Medulla oblongata (tissue), 1 donor: ENCODE data around the gene MRPS7.

Experiments
- DNase-seq: peaks from one replicate; pipeline ENCODE4 v3.0.0-alpha.2; 2015; ENCODE audit errors: extremely low spot score

The MRPS7 gene

DNA sequence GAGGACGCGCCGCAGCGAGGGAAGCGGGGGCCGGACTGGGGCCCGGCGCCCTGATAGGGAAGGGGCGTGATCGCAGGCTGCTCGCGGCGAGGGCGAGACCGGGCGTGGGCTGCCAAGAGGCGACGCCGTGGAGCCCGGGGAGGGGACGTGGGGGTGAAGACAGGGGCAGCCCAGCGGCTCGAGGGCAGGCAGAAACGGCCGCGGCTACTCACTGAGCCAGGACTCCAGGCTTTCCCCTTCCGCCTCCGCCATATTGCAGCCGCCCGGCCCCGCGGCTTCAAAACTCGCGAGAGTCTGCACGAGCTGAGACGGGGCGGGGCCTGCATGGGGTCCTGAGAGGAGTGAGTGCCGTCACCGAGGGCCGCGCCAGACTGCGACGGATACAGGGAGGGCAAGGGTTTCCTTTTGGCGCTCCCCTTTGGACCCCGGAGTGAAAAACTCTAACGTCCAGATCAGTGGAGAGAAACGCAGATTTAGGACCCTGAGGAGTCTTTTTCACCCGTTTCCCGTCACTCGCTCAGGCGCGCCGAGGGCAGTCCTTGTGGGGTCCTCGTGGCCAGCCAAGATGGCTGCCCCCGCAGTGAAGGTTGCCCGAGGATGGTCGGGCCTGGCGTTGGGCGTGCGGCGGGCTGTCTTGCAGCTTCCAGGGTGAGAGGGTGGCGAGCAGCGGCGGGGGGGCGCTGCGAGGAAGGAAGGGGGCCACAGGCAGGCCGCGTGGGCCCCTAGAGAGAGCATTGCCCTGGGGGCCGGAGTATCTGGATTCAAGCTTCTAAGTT is at the start of gene MRPS7, which contains the start of gene GGA3:
Gene MRPS7, plus strand, starts transcription at position 544 of the 776 bp plus-strand sequence. Its CDS starts 22 bp downstream, at position 566.
Gene GGA3, minus strand, starts transcription at position 271 of the 776 bp plus-strand sequence. Its CDS starts 19 bp downstream, at position 252.
- peak; percentile 96 for DNase-seq

DNA sequence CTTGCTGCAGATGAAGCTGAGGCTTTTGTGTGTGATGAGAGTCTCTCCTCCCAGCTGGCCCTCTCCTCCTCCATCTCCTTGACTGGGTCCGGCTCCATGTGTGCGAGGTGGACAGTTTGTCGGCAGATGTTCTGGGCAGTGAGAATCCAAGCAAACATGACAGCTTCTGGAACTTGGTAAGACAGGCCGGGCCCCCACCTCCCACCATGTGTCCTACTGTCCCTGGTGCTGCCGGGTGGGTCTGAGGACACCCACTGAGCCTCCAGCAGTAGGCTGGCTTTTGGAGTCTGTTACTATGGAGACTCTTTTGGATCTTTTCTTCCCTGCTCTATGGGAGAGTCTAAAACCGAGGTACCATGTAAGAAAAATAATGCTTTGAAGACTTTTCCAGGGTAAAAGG is 43.5 kb upstream of the MRPS7 start:
- no peak for DNase-seq

DNA sequence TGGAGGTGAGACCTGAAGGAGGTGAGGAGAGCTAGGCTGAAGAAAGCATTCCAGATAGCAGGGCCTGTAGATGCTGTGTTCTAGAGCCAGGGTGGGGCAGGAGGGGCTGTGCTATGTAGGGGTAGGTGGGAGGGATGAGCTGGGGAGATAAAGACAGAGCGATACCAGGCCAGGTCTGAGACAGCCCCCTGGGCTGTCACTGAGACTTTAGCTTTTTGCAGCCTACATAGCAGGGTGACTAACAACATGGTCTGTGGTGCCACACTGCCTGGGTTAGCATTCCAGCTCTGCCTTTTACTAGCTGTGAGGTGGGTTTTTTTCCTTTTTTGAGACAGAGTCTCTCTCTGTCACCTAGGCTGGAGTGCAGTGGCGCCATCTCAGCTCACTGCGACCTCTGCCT is 41.9 kb upstream of the MRPS7 start:
- DNase-seq: no peak

DNA sequence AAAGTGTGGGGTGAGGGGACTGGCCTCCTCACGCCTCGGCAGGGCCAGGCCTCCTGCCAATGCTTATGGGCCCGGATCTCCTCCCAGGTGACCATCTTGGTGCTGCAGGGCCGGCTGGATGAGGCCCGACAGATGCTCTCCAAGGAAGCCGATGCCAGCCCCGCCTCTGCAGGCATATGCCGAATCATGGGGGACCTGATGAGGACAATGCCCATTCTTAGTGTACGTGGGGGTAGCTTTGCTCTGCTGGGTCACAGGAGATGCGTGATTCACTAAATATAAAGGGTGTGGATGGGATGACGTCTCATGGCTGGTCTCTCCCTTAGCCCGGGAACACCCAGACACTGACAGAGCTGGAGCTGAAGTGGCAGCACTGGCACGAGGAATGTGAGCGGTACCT is 36.7 kb upstream of the MRPS7 start:
- DNase-seq: no peak

DNA sequence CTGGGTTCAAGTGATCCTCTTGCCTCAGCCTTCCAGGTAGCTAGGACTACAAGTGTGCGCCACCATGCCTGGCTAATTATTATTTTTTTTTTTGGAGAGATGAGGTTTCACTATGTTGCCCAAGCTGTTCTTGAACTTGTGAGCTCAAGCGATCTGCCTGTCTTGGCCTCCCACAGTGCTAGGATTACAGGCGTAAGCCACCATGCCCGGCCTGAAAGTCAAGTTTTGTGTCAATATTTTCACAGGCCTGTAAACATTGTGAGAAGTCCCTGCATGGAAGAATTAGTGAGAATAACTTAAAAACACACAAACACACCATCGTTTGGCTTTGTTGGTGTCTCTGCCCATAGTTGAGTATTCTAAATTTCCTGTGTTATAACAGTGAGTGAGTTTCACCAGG is 34.0 kb upstream of the MRPS7 start:
- no peak for DNase-seq

DNA sequence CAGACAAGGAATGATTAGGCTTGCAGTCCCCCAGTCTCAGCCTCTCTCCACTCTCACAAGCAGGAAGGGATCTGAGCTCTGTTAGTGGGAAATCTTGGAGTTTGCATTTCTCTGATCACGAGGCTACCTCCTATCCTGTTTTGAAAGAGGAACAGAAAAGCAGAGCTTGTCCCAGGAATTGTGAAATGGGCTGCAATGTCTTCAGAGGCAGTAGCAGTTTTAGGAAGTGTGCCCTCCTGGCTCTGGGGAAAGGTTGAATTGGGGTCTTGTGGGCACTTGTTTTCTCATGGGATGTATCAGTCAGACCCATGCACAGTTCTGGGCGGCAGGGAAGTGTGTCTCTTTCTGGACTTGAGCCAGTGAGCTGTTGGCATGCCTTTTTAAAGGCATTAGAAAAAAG is 33.4 kb upstream of the MRPS7 start:
- peak; percentile 79 for DNase-seq

DNA sequence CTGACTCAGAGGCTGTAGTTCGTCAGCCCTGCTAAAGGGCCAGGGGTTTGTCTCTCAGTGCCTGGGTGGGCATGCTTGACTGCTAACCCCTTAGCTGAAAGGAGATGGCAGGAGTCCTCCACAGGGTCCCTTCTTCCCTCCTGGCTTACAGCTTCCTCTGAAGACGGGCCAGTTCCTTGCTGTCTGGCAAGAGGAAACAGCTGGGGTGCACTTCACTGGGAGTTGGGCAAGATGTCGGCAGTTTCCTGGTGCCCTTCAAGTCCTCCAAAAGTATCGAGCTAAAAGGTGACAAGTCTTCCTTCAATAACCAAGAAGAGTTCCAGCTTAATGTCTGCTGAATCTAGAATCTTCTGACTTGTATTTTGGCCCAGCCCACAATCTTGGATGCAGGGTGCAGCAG is 32.8 kb upstream of the MRPS7 start:
- no peak for DNase-seq

DNA sequence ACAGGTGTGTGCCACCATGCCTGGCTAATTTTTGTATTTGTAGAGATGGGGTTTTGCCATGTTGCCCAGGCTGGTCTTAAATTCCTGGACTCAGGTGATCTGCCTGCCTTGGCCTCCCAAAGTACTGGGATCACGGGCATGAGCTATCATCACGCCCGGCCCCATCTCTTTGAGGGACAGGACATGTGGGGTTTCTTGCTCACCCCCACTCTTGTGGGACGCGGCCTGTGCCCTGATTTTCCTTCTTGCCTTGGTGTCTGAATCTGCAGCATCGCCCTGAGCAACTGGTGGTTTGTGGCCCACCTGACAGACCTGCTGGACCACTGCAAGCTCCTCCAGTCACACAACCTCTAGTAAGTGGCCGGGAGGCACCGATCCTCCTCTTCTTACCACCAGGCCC is 30.6 kb upstream of the MRPS7 start:
- no peak for DNase-seq

DNA sequence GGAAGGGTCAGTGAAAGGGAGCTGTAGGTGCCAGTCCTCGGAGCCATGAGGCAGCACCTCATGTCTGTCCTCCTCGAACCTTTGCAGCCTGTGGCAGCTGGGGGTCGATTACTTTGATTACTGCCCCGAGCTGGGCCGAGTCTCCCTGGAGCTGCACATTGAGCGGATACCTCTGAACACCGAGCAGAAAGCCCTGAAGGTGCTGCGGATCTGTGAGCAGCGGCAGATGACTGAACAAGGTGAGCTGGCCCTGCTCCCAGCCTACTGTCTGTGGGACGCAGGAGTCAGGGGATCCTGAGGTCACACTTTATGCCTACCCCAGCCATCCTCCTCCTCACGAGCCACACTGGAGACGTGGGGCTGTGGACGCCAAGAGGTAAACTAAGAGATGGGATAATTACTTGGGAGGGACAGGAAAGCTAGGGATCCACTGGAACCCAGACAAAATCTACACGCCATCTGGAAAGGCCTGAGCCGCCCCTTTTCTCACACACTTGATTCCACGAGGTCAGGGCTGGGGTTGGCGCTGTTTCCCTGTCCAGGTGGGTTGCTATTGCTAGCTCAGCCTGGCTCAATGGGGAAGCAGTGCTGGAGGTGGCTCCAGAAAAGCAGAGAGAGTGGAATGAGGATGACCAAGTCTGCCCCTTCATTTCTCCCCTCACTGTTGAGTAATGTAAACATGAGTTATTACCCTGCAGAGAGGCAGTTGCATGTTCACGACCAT is 29.8 kb upstream of the MRPS7 start:
- no peak for DNase-seq

DNA sequence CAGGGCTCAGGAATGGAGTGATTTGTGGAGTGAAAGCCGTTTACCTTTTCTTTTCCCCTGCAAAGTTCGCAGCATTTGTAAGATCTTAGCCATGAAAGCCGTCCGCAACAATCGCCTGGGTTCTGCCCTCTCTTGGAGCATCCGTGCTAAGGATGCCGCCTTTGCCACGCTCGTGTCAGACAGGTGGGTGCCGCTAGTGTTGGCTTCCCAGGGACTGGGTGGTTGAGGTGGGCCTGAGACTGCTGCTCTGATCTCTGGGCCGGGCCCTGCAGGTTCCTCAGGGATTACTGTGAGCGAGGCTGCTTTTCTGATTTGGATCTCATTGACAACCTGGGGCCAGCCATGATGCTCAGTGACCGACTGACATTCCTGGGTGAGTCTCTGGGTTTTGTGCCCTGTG is 28.9 kb upstream of the MRPS7 start:
- no peak for DNase-seq

DNA sequence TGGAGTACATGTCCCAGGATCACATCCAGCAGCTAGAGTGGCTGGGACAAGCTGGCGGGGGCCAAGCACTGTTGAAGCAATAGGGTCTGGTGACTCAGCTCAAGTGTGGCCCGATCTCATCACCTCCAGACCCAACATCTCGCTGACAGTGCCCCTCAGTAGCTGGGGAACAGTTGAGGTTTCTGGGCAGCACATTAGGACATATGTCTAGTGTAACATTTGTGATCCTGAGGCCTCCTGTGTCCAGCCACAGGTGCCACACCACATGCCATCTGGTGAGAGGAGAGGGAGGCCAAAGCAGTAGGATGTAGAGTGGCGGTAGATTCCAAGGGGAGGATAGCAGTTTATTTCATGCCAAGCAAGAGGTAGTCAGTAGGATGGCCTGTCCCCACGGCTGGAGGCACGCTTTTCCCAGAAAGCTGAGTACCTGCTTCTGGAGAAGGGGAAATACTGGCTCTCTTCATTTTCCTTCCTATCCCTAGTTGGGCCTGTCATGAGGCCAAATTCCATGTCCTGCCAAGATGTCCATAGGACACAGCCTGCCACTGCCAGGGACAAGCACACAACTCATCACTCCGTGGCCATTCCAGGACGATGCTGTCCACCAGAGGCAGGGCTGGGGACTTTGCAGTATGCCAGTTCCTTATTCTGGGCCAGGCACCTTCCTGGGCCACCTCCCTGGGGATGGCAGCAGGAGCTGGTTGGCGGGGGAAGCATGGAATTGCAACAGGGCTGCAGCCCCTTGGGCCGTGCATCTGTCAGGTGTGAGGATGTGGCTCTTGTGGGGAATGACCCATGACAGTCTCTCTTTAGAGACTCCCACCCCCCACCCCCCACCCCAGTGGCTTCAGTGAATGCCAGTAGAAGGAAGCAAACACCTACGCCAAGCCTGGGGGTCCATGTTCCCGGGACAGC is 24.3 kb upstream of the MRPS7 start:
- DNase-seq: no peak

DNA sequence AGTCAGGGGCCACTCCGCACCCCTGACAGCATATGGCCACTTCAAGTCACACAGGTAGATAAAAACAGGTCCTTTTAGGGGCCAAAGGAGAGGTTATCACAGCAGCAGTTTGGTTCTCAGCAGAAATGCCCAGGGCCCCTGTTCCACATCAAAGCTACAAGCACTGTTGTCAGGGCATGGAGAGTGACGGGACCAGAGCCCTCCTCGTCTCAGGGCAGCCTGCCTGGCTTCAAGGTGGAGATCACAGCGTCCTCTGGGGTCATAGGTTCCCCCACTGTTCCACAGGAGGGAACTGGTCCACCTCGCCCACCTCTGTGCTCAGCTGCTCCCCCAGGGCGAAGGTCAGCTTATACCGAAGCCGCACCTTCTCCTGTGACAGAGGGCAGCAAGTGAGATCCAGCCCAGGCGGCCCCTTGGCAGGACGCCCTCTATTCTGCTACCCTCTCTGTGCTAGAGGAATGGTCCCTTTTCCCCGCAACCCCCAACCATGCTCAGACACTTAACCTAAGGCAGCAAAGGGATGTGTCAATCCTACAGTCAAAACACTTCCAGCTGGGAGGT is 23.6 kb upstream of the MRPS7 start:
- DNase-seq: no peak

DNA sequence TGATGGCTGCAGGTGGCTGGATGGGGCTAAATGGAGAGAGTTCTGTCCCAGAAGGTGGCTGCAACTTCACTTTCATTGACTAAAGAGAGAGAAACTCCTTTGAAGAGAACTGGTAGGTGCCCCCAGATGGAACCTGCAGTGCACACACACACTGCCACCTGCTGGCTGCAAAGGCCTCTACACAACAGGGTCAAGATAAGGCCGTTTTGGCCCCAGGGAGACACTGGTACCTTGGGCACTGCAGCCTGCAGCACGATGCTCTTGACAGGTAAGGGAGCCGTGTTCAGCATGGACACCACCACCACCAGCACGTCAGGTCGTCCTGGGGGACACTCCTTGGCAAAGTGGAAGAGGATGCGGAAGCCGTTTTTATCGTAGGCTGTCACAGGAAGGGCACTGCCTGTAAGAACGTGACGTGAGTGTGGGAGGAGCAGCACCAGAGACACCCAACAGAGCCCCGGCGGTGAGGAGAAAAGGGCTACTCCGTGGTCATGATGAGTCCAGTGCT is 22.9 kb upstream of the MRPS7 start:
- peak; percentile 59 for DNase-seq

DNA sequence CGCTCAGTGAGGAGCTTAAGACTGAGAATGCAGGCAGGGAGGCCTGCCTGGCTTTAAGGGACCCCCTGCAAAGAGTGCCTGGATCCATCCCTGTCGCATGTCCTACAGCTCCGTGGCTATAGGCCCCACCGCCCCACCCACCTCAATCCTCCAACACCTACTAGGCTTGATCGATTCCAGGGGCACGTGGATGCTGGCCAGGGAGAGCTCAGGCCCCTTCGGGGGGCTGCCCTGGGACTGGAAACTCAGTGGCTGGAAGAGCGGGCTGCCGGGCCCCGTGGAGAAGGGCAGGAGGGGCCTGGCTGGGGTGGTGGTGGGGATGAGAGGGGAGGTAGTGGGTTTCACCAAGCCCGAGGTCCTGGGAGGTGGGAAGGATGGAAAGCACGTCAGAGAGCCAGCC is 22.5 kb upstream of the MRPS7 start:
- no peak for DNase-seq

DNA sequence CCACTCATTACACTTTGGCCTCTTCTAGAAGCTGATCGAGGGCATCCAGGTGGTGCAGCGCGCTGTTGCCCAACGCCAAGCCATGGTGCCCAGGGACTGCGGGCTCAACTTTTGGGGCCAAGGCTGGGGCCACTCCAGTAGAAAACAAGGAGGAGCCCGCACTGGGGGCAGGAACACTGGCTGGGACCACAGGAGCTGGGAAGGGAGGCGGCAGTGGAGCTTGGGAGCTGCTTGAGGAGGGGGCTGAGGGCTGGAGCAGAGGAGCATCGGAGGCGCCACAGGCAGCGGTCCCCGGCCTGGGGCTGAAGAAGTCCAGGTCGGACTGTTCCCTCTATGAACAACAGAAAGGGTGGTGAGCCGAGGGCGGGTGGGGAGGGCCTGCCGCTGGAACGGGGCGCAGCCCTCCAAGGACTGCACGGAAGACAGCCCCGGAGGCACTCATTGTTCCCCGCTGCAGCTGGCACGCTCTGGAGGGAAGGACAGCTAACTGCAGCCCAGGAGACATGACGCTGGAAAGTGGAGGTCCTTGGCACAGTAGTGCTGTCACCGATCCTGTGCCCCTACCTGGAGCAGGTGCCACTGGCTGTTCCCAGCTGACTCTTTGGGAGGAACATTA is 21.8 kb upstream of the MRPS7 start:
- DNase-seq: no peak

DNA sequence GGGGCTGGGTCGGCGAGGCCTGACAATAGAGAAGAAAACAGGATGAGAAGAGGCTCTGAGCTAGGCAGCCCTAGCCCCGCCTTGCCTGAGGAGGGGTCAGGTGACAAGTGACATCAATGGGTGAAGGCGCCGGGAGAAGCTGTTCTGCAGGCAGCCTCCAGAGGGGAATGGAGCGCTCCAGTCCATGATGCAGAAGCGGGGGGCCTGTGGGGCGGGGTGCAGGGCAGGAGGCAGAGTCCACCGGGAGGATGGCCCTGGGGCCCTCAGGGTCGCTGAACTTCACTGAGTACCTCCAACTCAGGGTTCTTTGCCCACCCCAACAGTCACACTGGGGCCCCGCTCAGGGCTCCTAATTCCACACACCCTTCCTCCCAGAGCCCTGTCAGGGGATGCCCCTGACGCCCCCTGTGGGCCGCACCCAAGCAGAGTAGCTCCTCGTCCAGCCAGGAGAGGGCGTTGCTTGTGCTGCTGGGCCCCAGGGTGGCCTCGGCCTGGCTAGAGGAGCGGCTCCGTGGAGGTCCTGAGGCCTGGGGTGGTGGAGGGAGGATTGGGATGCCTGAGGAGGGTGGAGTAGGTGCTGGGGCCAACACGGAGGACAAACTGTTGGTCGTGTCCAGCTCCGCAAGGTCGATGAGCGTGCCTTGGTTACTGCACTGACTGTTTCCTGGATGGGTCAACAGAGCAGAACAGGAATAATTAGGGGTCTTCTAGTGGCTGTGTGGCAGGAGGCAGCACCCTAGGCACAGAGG is 21.1 kb upstream of the MRPS7 start:
- no peak for DNase-seq

DNA sequence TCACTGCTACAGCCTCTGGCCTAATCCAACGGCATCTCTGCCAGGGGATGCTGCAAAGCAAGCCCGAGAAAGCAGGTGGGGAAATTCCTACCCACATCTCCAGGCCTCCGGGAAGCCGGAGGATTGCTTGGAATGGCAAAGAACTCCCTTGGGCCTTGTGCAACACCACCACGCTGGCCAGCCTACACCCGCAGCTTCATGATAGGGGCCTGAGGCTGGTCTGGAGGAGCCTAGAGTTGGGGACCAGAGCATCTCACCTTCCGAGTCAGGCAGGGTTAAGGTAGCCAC is 20.6 kb upstream of the MRPS7 start:
- no peak for DNase-seq

DNA sequence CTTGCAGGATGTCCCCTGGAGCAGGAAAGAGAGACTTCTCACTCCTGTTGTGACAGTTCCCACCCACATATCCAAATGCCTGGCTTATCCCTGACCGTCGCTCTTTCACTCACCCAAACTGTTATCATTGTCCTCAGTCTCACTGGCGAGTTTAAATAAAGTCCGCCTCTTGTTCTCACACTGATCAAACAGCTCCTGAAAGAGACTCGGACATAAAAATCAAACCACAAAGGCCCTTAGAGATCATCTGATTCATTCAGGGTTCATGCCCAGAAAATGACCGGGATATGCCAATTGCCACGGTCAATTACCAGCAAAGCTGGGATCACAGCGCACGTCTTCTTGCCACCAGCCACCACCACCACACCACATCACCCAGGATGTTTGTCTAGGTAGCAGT is 20.2 kb upstream of the MRPS7 start:
- no peak for DNase-seq

DNA sequence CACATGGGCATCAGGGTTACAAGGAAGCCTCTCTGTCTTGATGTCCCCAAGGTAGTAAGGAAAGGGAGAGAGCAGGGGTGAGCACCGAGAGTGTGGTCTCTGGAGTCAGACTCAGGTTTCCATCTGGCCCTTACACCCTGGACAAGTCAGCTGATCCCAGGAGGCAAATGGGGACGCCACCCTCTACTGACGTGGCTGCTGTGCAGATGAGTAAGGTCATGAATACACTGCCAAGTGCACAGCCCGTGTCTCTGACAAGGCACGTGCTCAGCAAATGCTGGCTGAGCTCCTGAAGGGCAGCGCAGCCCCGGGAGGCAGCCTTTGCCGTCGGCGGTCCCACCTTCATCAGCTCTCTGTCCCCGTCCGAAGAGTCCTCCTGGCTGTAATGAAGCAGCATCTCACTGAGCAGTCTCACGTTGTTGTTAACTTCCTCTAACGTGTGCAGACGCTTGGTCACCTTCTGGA is 19.7 kb upstream of the MRPS7 start:
- DNase-seq: no peak

DNA sequence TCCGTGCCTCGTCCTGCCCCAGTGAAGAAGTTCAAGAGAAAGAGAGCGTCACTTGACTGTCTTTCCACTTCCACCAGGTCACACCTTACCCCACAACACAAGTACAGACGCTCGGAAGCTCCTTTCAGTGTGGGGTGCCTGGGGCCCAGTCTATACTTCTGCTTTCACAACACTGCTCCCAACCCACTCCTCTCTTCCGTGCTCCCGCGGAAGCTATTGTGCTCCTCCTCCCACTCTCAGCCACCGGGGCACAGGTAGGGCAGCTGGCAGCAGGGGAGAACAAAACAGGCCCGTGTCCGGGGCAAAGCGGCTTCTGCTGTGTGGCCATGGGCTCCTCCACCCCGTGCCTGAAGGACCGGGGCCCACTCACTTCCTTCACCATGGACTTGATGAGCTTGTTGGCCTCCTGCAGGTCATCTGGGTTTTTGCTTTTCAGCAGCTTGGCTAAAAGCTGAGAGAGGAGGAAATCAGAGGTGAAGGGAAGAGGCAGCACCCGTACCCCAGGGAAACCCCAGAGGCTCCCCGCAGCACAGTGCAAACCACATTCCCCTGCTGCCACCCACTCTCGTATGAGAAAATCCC is 19.1 kb upstream of the MRPS7 start:
- DNase-seq: peak; percentile 32
